Measurements from ENCODE around the gene MSL3B.

DNA sequence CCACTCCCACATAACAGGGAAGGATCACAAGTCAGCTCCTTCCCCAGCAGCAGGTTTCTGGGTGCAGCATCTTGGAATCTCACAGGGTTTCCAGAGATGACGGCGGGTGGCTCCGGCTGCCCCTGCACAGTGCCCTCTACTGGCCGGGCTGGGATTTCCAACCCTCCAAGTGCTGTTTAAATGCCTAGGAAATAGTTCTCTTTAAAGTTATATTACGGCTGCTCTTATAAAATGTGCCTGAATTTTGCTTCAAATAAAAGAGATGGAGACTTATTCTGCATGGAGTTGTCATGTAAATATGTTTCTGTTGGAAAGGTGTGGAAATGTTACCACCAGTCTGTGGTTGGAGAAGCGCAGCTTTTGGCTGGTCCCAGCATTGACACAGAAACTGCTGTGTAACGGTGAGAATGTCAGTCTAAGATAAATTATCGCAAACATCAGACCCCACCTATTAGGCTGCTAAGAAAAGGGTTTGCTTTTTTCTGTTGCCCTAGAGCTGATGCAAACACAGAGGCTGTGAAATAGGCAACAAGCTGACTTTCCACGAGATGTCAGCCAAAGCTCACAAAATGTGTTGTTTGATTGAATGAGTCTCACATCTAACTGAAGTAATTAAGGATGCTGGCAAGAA, 10.6 kb downstream of the MSL3B start:
- no peak for TF ChIP-seq POLR2AphosphoS5 (IDR thresholded peaks at IDR 0.05; ENCODE audit: low read depth, low read length)
- TF ChIP-seq POLR2A (IDR thresholded peaks at IDR 0.05; ENCODE audit: low read depth, low read length): no peak
- no peak for TF ChIP-seq SPI1 (IDR thresholded peaks at IDR 0.05; ENCODE audit: low read depth, low read length)
- no peak for TF ChIP-seq TAF1 (IDR thresholded peaks at IDR 0.05; ENCODE audit: low read depth, low read length)

All from GM12891 (cell line).